GM12873 (cell line): ENCODE results near the gene GZMB.

Source experiments
- TF ChIP-seq, protein P1 (sequence below): IDR thresholded peaks from 2 replicates; pipeline ENCODE4 v1.5.1; 2012; ENCODE audit warnings: low read depth, mild to moderate bottlenecking, moderate library complexity, low read length, control low read depth; ENCODE audit not compliant: insufficient read depth; ENCODE audit errors: missing control alignments

GZMB gene

DNA sequence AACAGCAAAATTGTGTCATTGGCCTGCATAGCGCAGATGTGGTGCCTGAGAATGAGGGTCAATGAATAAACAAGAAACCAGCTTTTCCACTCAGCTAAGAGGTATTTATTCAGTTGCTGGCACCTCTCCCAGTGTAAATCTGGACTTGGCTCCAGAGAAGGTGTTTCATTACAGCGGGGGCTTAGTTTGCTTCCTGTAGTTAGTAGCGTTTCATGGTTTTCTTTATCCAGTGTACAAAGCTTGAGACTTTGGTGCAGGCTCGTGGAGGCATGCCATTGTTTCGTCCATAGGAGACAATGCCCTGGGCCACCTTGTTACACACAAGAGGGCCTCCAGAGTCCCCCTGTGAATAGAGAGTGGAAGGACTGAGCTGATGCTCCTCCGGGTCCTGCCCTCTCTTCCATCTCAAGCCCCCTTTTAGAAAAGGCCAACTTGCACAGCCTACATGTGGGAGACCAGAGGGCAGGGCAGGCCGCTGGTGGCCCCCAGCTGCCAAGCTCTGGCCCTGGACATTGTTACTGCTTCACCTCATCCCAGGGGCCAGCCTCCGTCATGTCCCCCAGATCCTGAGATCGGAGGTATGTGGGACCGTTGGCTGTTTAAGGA is 3.0 kb downstream of the GZMB start:
- TF ChIP-seq, protein P1, sequence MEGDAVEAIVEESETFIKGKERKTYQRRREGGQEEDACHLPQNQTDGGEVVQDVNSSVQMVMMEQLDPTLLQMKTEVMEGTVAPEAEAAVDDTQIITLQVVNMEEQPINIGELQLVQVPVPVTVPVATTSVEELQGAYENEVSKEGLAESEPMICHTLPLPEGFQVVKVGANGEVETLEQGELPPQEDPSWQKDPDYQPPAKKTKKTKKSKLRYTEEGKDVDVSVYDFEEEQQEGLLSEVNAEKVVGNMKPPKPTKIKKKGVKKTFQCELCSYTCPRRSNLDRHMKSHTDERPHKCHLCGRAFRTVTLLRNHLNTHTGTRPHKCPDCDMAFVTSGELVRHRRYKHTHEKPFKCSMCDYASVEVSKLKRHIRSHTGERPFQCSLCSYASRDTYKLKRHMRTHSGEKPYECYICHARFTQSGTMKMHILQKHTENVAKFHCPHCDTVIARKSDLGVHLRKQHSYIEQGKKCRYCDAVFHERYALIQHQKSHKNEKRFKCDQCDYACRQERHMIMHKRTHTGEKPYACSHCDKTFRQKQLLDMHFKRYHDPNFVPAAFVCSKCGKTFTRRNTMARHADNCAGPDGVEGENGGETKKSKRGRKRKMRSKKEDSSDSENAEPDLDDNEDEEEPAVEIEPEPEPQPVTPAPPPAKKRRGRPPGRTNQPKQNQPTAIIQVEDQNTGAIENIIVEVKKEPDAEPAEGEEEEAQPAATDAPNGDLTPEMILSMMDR: no peak

DNA sequence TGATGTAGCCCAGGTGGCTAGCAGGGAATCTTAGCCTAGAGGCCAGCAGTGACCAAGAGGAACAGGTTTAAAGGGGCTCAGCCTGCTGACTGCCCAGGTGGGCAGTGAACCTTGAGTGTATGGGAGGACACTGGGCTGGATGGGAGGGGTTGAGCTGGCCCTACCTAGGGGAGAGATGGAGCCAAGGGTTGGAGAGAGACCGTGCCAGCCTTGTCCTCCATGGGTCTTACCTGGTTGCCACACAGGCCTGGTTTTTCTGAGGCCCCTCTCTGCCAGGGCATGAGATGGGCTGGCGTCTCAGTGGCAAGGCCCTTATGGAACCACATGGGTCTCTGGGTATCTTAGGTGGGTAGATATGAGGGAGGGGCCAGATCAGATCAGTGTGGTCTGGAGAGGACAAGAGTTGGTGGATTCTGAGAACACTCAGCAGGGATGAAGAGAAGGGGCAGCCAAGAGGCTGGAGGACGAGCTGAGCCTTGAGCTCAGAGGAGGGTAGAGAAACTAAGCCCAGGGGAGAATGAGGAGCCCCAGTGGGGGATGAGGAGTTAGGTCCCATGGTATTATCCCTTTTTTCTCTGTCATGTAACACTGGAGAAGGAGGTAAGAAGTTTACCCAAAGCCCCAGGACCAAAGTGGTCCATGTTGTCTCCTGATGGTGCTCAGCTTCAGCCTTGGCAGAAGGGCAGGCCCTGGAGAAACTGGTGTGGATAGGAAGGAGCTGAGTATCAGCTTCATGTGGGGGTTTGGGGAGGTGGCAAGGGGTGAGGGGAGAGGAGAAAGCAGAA is 3.7 kb downstream of the GZMB start:
- TF ChIP-seq, protein P1: no peak

DNA sequence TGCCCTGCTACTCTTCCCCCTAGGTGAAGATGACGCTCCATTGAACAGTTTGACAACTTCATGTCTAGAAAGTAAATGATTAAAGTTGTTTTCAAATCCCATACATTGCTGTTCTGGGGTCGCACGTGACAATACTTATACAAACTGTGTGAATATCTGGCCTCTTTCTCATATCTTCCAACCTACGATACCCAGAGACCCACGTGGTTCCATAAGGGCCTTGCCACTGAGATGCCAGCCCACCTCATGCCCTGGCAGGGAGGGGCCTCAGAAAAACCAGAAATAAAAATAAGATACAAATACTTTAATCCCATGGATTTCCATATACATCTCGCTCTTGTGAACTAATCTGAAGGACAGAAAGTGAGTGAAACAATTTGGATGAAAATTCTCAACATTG is 4.5 kb downstream of the GZMB start:
- TF ChIP-seq, protein P1: no peak

DNA sequence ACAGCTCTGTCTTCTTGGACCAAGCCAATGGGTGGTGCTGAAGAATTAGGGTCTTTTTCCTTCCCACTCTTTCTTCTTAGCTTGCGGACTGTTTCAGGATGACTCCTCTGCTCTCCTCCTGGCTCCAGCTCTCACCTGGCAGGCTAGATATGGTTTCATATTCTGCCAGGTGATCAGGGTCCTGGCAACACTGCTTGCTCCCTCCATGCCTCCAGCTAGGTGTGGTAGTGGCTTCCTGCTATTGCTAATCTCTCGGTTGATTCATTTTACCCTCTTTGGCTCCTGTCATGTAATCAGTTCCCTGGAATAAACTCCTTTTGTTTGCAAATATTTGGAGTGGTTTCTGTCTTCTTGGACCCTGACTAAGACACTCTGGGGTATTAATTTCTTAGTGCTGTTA is 20.2 kb downstream of the GZMB start:
- TF ChIP-seq, protein P1: no peak

DNA sequence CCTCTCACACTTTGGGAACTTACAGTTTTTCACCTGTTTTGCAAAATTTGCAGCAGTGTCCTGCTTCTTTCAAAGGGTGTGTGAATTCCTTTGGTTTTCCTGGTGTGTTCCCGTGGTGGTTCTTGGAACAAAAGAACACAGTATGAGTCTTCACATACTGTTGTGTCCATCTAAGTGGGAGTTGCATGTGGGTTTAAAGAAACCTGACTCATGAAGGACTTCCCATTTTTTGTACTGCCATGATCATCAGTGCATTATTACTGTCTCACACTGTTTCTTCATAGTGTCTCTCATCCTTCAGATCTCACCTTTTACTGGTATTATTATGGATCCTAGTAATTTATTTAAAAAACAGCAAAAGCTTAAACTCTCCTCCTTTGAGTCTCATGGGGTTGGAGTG is 20.7 kb downstream of the GZMB start:
- TF ChIP-seq, protein P1: no peak

DNA sequence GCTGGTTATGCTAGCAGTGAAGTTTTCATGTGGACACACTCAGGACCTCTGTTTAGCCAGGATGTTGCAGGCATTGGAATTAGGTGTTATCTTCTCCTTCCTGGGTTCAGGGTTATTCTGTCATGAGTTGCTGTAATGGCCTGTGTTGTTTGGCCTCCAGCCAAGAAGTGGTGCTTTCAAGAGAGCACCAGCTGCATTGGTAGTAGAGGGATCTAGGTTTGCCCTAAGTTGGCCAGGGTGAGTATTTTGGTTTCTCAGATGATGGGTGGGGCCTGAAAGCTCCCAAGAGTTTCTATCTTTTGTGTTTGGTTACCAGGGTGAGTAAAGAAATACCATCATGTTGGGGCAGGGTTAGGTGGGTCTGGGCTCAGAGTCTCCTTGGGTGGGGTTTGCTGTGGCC is 21.8 kb downstream of the GZMB start:
- TF ChIP-seq, protein P1: no peak

DNA sequence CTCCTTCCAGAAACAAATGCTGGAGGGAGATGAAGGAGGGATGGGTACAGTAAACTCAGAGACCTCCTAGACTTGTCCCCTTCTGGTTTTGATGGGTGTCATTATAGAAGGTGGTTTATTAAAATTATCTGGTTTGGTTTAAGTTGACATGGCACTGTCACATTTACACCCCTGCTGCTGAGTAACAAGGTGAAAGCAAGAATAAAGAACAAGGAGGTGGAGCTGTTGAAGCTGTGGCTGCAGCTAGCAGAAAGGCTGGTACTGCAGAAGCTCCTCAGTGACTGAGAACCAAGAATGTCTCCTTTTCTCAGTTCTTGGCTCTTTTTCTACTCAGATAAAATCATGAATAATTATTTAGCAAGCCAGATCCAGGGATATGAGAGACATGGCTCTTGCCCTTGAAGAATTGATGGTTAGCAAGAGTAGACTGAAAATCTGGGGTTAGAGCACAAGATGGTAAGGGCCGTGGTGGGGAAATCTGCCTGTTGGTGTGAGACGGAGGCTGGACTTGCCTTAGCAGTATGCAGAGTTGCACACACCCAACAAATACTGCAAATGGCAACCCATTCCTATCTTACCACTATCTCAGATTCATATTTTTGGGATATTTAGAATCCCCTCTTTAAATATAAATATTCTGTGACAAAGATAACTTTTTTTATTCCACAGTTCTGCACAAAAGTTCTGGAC is 24.2 kb downstream of the GZMB start, which contains the start of gene GZMH:
GZMH (minus strand) TSS at position 31 of the 690 bp plus-strand sequence. CDS start 72 bp downstream, outside the sequence.
- TF ChIP-seq, protein P1: no peak
